NCI-H2227 (cell line): ENCODE data around the gene RDH12.
"Not testable (repeated sequence)": the region's sequence is repeated elsewhere in the genome, so short reads cannot be mapped to it uniquely, and the experiment has no call there.

Experiments used
- DNase-seq: peaks from one replicate; lab custom pipeline; 2025; ENCODE audit not compliant: unreplicated experiment; lab: John Stamatoyannopoulos, UW

Gene RDH12

DNA sequence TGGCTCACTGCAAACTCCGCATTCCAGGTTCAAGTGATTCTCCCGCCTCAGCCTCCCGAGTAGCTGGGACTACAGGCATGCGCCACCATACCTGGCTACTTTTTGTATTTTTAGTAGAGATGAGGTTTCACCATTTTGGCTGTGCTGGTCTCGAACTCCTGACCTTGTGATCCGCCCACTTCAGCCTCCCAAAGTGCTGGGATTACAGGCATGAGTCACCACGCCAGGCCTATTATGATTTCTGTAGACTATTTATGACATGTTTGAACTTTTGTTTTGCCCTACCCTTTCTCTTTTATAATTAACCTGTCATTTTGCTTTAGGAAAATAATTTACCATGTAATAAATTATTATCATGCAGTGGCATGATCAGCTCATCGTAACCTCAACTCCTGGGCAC is at the start of gene RDH12:
RDH12 (plus strand) TSS at position 395 of the 400 bp plus-strand sequence. CDS start 20,757 bp downstream, outside the sequence.
- not testable (repeated sequence) for DNase-seq

DNA sequence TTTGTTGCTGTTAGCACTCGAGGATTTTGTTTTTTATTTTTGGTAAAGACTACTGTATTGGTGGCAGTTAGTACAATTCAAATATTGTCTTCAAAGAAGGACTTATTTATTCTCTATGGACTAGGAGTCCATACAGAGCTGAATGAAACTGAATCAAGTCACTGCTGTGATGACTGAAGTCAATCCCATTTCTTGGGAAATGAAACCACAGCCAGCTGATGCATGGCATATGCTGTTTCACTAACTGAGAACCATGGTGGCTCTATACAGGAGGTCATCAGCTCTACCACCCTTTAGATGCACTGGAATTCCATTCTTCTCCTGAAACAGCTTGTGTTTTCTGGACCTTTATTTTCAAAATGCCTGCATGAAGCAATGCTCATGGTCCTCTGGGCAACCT is 49.5 kb upstream of the RDH12 start:
- no peak for DNase-seq

DNA sequence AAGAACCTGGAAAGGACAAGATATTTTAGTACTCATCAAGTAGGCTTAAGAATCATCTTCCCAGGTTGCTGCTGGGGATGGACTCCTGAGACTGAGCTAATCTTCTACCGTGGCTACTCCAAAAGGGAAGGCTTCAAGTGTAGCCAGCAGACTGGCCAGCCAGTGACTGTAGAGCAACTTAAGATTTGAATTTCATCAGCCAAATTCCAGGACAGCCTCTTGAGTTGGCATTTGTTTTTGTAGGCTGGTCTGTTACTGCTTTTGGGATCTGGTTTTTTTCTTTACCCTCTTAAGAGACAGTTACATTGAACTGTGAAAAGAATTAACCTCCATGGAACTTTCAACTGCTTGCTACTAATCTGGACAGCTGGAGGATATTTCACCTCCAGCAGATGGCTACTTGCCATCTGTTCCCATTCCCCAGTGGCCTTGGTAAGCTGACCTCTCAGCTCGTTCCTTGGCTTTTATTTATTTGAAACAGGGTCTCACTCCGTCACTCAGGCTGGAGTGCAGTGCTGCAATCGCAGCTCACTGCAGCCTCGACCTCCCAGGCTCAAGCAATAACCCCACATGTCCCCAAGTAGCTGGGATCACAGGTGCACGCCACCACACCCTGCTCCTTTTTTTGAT is 47.9 kb upstream of the RDH12 start:
- DNase-seq = no peak

DNA sequence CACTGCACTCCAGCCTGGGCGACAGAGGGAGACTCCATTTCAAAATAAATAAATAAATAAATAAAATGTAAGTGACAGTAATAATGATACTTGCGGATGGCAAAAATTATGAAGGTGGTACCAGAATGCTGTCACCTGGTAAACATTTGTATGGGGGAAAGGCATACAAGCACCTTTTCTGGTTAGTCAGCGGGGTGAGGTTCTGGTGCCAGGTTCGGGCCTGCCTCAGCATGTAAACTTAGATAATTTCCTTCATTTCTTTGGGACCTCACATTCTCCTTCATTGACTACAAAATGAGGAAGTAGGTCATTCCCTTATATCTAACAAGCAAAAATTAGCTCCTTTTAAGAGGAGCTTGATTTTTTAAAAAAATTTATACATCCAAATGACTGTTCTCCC is 38.1 kb upstream of the RDH12 start:
- DNase-seq = no peak

DNA sequence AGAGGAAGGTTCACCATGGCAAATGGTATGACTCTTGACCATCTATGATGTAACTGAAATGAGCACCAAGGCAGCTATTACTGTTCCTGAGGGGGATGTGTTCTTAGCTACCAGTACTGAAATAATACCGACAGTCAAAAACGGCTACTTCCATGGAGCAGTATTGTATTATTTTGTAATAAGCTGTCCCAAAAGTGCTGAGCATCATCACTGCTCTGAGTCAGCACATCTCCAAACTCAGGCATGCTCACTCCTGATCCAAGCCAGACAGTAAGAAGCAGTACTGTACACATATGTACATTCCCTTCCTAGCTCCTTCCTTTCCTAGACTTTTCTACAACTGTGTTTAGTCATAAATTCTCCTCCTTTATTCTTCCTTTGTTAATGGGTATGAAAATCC is 35.8 kb upstream of the RDH12 start:
- no peak for DNase-seq

DNA sequence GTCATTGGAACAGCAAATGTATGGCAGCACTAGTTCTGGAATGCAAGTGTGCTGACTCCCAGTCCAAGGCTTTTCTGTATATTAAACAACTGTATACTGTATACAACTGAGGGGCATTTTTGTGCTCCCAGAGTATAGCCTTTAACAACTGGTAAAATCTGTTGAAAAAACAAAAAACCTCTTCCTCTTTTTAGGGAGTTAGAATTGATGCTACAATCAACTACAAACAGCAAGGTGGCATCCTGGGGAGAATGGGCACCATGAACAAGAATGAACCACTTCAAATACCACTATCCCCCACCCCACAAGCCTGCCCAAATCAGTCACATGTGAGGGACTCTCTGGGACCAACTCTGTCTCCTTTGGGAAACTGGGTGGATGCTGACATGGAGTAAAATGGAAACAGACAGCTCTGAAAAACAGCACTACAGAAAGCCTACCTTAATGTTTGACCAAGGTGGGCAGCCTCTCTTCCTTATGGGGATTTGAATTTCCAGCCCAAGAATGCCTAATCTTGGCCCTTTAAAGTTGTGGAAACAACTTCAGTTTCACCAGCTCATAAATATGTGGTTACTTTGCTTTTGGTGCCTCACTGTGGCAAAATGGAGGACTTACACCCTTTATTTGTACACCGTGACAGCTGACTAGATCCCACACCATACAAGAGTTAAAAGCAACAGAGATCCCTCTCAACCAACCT is 34.8 kb upstream of the RDH12 start:
- DNase-seq = peak; percentile 40

DNA sequence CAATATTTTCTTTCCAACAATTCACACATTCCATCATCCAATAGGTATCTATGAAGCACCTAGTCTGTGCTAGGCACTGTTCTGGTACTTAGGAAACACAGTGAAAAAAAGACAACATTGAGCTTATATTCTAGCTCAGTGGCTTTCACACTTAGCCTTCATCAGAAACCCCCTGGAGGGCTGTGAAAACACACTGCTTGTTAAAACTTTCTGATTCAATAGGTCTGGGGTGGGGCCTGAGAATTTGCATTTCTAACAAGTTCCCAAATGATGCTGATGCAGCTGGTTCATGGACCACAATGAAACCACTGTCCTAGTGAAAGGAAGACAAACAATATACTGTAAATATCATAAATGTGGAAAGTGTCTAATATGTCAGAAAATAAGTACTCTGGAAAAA is 33.1 kb upstream of the RDH12 start:
- DNase-seq = no peak

DNA sequence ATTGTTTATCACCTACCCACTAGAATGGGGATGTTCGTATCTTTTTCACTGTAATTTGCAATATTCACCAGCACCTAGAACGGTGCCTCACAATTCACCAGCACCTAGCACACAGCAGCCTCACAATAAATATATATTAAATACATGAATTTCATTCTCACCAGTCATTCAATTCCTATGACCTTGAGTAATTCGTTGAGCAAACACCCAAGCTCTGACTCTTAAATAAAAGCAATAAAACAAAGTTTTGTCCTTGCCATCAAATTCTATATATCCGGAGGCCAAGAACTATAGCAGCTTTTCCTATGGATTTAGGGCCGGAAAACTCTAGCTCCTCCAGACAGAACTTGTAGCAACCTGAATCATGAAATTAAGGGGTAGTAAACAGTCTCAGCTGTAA is 28.2 kb upstream of the RDH12 start:
- no peak for DNase-seq

DNA sequence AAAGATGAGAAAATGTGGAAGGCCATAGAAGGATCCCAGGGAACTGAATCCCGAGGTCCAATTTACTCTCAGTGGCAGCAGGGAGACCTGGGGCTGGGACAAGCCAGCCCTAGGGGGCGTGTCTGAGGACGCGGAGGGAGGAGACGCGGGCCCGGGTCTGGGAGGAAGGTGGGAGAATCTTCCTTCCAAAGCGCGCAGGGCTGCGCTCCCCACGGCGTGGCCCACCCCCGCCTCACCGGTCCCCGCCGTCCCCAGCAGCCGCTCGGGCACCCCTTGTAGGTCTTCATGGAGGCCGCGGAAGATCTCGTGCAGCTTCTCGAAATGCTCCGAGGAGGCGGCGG is 27.6 kb upstream of the RDH12 start:
- DNase-seq = peak; percentile 84

DNA sequence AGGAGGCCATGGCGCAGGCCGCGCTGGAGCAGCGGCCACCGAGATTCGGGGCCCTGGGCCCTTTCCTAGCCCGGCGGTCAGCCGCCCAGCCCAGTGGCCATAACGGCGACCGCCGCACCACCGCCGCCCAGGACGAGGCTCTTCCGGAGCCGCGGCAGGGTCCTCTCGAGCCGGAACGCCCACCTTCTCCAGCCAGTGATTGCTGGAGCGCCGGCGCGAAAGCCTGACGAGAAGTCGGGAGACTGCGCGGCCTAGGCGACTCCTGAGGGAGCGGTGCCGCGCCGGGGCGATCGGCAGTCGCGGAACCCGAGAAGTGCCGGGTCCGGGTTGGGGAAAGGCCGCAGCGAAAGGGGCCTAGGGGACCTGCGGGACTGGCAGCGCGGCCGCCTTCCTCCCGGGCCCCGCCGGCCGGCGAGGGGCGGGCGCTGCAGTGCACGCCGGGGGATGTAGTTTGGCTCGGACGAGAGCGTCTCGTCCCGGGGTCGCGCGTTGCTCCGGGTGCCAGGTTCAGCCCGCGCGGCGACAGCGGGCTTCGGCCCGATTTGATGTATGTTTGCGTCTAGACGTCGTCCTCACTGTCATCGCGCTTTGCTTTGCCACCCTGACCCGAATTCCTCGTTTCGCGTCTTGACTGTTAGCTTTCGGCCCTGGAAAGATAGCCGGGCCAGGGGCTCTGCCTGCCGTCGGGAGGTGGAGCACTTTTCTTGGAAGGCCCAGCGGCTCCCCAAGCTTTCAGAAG is 27.0 kb upstream of the RDH12 start, which contains the start of gene VTI1B:
VTI1B (minus strand) TSS at position 153 of the 739 bp plus-strand sequence; CDS start at position 10, 143 bp downstream.
- peak; percentile 89 for DNase-seq

DNA sequence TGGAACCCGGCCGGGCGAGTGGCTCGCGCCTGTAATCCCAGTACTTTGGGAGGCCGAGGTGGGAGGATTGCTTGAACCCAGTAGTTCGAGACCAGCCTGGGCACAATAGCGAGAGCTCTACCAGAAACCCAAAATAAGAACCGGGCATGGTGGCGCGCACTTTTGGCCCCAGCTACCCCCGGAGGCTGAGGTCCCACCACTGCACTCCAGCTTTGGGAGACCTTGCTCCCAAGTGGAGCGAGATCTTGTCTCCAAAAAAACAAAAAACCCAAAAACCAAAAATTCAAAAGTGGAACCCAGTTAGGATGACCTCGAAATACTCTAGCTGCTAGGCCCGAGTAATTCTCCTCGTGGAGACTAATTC is 26.5 kb upstream of the RDH12 start:
- no peak for DNase-seq

DNA sequence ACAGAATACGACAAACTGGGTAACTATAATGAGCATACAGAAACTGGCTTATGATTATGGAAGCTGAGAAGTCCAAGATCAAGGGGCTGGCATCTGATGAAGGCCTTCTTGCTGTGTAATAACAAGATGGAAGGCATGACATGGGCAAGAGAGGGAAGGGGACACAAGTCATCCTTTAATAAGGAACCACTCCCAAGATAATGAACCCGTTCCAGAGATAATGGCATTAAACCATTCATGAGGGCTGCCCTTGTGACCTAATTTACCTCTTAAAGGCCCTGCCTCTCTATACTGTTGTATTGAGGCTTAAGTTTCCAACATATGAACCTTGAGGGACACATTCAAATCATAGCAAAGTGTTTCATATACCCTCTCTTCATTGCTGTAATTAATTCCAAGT is 22.7 kb upstream of the RDH12 start:
- DNase-seq = no peak

DNA sequence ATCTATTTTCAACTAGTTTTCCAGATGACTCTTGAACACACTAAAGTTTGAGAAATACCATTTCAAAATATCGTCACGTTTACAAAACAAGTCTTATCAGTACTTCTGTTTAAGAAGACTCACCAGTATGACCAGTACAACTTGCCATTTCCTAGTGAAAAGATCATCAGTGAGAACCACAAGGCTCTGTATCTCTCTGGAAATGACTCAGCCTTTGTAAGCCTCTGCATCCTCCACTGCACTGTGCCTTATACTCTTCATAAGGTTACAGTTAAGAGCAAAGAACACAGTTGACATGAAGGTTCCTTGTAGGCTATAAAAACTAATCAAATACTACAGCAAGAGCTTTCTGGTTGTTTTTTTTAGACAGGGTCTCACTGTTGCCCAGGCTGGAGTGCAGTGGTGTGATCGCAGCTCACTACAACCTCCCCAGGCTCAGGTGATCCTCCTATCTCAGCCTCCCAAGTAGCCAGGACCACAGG is 21.5 kb upstream of the RDH12 start:
- DNase-seq = no peak

DNA sequence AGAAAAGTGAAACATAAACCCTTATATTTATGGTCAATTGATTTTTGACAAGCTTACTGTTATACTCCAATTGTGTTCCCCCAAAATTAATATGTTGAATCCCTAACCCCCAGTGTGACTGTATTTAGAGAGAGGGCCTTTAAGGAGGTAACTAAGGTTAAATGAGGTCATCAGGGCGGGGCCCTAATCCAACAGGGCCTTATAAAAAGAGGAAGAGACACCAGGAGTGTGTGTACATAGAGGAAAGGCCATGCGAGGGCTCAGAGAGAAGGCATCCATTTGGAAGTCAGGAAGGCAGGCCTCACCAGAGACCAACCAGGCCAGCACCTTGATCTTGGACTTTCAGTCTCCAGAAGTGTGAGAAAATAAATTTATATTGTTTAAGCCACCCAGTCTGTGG is 20.7 kb upstream of the RDH12 start:
- no peak for DNase-seq

DNA sequence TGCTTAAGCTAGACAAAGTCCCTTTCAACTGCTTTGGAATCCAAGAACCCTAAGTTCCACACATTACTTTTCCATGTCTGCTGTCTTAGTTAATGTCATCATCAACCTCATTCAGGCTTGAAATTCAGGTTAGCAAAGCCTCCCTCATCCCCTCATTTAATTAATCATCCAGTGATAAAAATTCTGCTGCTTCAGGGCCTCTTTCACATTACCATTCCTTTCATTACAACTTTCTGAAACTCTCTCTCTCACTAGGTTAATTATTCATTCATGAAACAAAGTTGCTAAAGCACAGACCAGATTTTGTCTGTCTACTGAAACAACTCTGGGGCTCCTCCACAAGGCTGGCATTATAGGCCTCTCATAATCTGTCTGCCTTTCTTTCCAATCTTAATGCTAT is 17.8 kb upstream of the RDH12 start:
- no peak for DNase-seq

DNA sequence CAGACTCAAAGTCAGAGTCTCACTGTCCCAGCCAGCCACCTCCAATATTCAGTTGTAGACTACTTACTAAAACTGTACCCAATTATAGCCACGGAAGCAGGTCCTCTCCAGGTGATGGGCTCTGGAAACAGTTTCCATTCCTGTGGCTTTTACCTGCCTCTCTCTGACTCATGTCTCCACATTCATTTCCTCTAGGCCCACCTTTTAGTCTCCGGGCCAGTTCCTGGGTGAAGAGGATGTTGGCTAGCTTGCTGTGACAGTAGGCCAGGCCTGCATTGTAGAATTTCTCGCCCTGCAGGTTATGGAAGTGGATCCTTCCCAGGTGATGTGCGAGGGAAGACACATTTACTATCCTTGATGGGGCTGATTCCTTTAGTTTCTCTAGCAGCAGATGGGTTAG is 11.7 kb upstream of the RDH12 start:
- no peak for DNase-seq

DNA sequence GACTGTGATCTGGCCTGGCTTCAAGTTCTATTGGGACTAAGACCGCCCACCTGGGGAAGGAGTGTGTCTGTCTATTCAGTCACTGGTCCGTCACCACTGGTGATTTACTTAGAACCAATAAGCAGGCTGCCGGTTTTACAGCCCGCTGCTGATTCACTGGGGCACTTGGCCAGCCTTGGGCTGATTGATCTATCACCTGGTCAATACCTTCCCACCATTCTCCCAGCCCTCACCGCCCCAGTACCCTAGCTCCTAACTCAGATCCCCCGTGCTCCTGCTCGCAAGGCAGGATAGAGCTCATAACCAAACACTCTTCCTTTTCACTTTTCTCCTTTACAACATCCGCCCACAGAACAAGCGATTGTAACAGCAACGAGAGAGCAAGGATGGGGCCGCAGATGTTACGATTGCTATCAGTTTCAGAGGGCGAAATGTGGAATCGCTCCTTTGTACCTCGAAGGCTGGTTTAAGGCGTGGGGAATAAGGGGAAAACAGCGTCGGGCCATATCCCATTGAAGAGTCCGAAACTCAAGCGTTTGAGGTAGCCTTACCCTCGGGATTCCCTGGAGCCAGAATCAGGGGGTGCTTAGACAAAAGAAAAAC is 6.8 kb upstream of the RDH12 start:
- peak; percentile 79 for DNase-seq

DNA sequence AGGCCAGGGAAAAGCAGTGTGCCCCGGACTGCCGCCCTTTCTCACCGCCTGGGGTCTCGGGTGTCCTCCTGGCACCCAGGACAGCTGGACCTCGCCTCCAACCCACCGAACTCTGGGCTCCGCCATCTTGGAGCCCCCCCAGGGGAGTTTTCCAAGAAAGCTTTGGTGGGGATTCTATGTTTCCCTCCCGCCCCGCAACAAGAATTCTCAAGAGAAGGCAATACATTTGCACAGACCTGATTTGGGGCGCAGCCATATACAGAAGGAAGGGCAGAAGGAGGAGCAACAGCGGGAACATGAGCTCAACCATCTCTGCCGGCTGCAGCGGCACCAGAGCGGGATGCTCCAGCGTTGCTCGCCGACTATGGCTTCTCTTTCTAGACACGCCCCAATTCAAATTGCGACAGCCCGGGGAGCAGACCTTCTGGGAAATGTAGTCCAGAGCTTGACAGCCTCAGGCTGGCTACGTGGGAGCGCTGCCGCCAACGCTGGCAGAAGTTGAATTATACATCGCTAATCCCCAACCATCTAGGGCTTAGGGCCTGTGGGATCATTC is 6.2 kb upstream of the RDH12 start, which contains the start of gene RDH11:
RDH11 (minus strand) TSS at position 371 of the 556 bp plus-strand sequence; CDS start at position 310, 61 bp downstream.
- peak; percentile 91 for DNase-seq

DNA sequence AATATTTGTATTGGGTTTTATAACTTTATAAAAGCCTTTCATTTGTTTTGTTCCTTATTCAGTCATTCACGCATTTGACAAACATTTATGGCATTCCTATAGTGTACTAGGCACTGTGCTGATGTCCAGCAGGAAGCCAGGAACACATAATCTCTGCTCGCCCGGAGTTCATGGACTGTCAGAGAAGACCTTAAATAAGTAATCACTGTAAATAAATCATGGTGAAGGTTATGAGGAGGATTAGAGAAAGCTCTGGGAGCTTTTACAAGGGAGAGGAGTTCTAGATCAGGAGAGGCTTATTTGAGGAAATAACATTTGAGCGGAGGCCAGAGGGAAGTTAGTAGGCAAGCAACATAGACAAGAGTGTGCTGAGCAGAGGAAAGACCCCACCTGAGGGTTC is 4.7 kb upstream of the RDH12 start:
- DNase-seq = no peak

DNA sequence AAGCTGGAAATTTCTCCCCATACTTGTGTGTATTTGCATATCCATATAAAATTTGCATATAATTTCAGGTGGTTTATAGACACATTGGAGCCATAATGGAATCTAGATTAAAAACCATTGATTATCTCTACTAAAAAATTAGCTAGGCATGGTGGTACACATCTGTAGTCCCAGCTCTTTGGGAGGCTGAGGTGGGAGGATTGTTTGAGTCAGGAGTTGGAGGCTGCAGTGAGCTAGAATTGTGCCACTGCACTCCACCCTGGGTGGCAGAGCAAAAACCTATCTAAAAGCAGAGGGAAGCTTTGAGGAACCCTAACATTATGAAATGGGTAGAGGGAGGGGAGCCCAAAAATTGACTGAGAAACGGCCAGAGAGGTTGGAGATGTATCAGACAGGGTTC is 3.5 kb upstream of the RDH12 start:
- DNase-seq = no peak

DNA sequence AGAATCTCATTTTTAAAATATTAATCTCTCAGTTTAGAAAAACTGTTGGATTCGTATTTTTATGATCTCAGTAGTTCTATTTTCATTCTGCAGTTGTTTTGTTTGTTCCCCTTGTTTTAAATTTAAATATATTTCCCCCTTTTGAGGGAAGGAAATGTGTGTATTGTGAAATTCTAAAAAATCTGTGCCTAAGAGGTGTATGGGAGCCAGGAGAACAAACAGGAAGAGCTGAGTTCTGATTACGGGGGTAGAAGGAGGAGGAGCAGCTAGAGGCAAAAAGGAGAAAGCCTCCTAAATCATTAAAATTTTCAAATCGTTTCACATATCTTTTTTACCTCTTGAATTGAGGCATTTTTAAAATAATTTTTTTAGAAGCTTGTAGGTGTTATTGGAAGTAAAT is 2.3 kb downstream of the RDH12 start:
- no peak for DNase-seq
